Brain microvascular endothelial cell (primary cell): ENCODE results near the gene TSPEAR.

Experiments used
- DNase-seq: peaks from one replicate; pipeline ENCODE4 v3.0.0-alpha.2; 2020
- H3K27ac ChIP-seq: fragments of 250-450 bp; sonication (Bioruptor Pico); 2 replicates; pipeline ENCODE4 v1.5.1; 2020; ENCODE audit warnings: mild to moderate bottlenecking, moderate library complexity
- H3K27me3 ChIP-seq: fragments of 250-450 bp; sonication (Bioruptor Pico); replicated peaks from 2 replicates; pipeline ENCODE4 v1.5.1; 2020; ENCODE audit warnings: mild to moderate bottlenecking
- H3K36me3 ChIP-seq: fragments of 250-450 bp; sonication (Bioruptor Pico); replicated peaks from 2 replicates; pipeline ENCODE4 v1.5.1; 2020; ENCODE audit warnings: mild to moderate bottlenecking
- H3K4me3 ChIP-seq: 2 replicates; pipeline ENCODE4 v1.5.1; 2011; ENCODE audit warnings: low read depth, mild to moderate bottlenecking, control low read depth, low read length, moderate library complexity
- CTCF ChIP-seq: IDR thresholded peaks from 2 replicates; pipeline ENCODE4 v1.5.1; 2011; ENCODE audit warnings: low read depth, mild to moderate bottlenecking, moderate library complexity, low read length, control low read depth, inconsistent platforms; ENCODE audit errors: missing control alignments
- in situ Hi-C: cut with HindIII; loops from 2 replicates; pipeline ENCODE4 v1.10.0; 2017; ENCODE audit warnings: low sequenced_read_pairs, low pct_ligation_motif_present

The TSPEAR gene

GRCh38 chr21:44453120-44453519 is 258.3 kb downstream of the TSPEAR start:
- no peak for TF ChIP-seq CTCF
- in situ Hi-C loops: no loop called here
- Histone ChIP-seq H3K27me3 (peaks cover 6% of the 10 kb centered on the region), H3K36me3 (no peaks in the 10 kb centered on the region), H3K27ac (no peak overlapping the region), H3K4me3 (no peak overlapping the region)
- no peak for DNase-seq

- in situ Hi-C loops: no loop called here
- Histone ChIP-seq H3K27ac (no peak overlapping the region), H3K36me3 (no peaks in the 10 kb centered on the region), H3K4me3 (no peak overlapping the region), H3K27me3 (peaks cover 6% of the 10 kb centered on the region)
- DNase-seq: no peak
- no peak for TF ChIP-seq CTCF
These were observed 260.4 kb downstream of the TSPEAR start for GRCh38 chr21:44450999-44451398.

- no peak for TF ChIP-seq CTCF
- no peak for DNase-seq
- Histone ChIP-seq H3K27me3 (peaks cover 6% of the 10 kb centered on the region), H3K27ac (no peak overlapping the region), H3K36me3 (no peaks in the 10 kb centered on the region), H3K4me3 (no peak overlapping the region)
- in situ Hi-C loops: no loop called here
These were observed 261.0 kb downstream of the TSPEAR start for GRCh38 chr21:44450402-44450801.

GRCh38 chr21:44449473-44450363 is 261.7 kb downstream of the TSPEAR start:
- in situ Hi-C loops: no loop called here
- no peaks in the 10 kb centered on the region for H3K36me3 ChIP-seq
- no peak for TF ChIP-seq CTCF
- no peak for DNase-seq
- H3K27me3 ChIP-seq: peaks cover 6% of the 10 kb centered on the region
- H3K4me3 ChIP-seq: no peak overlapping the region
- H3K27ac ChIP-seq: no peak overlapping the region

GRCh38 chr21:44448651-44449131 is 262.7 kb downstream of the TSPEAR start:
- H3K27me3 ChIP-seq: peaks cover 6% of the 10 kb centered on the region

More at GRCh38 chr21:44448651-44449131, 262.7 kb downstream of the TSPEAR start:
- Histone ChIP-seq H3K4me3 (no peak overlapping the region), H3K27ac (no peak overlapping the region), H3K36me3 (no peaks in the 10 kb centered on the region)
- no peak for TF ChIP-seq CTCF
- in situ Hi-C loops: no loop called here
- no peak for DNase-seq
